A673 (cell line): ENCODE data around the gene ARID3A.

ENCODE experiments used
- EZH2 ChIP-seq: fragments of 200-600 bp; sonication (generic); IDR thresholded peaks from 2 replicates; pipeline ENCODE4 v1.6.1; 2017; ENCODE audit warnings: borderline replicate concordance, low read depth, mild to moderate bottlenecking, mixed read lengths, antibody characterized with exemption, low read length; ENCODE audit not compliant: poor library complexity, severe bottlenecking
- TF ChIP-seq, protein P1 (sequence below): fragments of 300-800, 200-600 bp; sonication (generic); conservative IDR thresholded peaks from 2 replicates; pipeline ENCODE4 v1.5.1; 2017; ENCODE audit warnings: low read depth, mild to moderate bottlenecking, antibody characterized with exemption, low read length, moderate library complexity, mixed read lengths

DNA sequence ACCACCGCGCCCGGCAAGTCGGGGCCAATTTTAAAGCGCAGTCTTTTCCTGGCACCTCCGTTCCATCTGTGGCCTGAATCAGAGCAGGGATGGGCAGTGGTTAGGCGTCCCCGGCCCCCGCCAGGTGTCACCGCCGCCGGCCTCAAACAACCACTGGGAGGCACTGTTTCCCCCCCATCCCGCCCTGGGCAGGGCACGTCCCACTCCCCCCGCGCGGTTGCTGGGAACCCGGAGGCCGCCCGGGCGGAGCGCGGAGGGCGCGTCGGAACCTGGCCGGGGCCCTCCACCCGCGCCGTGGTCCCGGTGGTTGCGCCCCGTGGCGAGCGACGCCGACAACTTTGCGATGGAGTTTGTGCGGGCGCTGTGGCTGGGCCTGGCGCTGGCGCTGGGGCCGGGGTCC, 74.3 kb downstream of the ARID3A start, which contains the start of gene GRIN3B:
- TF ChIP-seq, protein P1, sequence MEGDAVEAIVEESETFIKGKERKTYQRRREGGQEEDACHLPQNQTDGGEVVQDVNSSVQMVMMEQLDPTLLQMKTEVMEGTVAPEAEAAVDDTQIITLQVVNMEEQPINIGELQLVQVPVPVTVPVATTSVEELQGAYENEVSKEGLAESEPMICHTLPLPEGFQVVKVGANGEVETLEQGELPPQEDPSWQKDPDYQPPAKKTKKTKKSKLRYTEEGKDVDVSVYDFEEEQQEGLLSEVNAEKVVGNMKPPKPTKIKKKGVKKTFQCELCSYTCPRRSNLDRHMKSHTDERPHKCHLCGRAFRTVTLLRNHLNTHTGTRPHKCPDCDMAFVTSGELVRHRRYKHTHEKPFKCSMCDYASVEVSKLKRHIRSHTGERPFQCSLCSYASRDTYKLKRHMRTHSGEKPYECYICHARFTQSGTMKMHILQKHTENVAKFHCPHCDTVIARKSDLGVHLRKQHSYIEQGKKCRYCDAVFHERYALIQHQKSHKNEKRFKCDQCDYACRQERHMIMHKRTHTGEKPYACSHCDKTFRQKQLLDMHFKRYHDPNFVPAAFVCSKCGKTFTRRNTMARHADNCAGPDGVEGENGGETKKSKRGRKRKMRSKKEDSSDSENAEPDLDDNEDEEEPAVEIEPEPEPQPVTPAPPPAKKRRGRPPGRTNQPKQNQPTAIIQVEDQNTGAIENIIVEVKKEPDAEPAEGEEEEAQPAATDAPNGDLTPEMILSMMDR, result peak; percentile 60
- no peak for TF ChIP-seq EZH2
